Measurements from ENCODE around the gene ARHGAP4.

ARHGAP4 gene

DNA sequence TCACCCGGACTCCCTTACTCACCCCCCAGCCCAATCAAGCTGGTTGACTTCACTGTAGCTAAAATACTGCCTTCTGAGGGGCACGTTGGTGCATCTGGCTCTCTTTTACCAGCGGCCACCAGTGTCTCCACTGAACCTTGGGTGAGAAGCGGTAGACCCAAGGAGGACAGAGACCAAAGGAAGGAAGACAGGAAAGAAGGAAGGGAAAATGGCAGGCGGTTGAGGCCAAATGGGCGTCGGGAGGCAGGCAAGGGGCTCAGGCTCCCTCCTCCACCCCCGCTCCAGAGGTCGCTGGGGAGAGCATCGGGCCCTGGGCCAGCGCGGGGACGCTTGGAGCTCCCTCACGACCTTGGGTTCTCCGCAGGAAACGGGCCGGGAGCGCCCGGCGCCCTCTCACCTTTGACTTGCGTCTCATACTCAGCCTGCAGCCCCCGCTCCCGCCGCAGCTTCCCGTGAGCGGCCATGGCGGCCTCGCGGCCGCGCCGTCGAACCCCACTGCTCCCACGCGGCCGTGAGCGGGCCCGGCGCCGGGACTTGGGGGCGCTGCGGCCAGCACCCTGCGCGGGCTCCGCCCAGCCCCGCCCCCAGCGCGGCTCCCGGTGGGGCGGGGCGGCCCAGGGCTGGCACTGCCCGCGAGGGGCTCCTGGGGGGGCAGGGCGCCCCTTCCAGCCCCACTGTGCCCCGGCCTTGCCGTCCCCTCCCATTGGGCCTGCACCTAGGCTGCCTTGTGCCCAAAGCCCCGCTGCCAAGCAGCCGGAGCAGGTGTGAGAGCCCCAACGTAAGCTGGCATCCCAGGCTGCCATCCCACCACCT lies at the start of gene ARHGAP4:
Gene ARHGAP4 (minus strand): TSS at position 526 of the 813 bp plus-strand sequence. CDS start 62 bp downstream, at position 464.
- DNase-seq = no peak

- no peak for DNase-seq
Measured at GRCh38 chrX:153974726-153975286, 48.7 kb upstream of the ARHGAP4 start.

DNA sequence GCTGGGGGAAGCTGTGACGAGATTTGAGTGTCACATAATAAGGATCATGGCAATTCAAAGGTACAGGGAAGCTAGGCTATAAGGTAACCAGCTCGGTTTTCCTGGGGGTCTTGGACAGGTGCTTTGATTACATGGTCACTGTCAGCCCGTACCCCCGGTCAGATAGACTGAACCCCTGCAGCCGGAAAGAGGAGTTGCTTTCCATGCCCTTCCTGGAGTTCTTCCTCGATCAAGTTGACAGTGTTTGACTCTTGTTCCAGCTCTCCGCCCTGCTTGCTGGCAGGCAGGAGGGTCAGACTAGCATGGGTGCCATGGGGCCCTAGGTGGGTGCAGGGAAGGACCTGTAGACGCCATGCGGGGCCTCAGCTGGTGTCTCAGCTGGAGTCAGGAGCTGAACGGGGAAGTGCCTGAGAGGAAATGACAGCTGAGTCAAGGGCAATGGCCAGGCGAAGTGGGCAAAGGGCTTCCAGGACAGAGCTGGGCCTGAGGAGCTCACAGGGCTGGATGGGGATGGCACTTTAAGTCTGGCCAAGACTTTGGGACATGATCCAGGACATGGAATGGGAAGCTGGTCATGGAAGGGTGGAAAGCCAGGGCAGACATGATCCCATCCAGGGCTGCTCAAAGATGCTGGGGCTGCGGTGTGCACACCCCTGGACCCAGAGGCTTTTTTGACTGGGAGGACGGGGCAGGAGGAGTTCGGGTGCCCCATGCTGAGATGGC lies 48.1 kb upstream of the ARHGAP4 start:
- DNase-seq = no peak

DNA sequence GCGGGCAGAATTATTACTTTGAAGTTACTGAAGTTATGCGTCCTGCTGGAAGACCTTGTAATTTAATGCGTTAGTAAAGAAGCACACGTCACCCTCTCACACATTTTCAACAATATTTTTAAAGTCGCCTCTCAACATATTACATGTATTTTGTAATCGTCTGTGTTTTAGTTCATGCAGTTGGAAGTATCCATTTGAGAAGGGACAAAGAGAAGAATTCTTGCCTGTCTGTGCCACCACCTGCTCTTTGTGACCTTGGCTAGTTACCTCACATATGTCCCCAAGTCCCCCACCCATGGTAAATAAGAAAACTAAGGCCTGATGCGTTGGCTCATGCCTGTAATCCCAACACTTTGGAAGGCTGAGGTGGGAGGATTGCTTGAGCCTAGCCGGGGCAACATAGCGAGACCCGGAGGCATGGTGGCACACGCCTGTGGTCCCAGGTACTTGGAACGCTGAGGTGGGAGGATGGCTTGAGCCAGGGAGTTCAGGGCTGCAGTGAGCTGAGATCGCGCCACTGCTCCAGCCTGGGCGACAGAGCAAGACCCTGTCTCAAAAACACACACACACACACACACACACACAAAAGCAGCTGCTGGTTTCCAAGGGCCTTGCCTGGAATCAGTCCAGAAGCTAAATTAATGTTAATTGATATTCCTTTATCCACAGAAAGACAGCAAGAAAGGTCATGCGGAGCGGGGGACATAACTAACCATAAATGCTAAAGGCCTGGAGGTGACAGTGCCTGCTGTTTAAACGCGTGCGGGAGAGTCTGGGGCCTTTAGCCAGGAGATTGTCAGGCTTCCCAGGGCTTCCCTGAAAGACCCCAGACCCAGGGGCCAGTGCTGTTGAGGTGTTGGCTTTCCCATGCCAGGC lies 47.3 kb upstream of the ARHGAP4 start:
- DNase-seq = peak; percentile 27

- DNase-seq = peak; percentile 94
Measured at GRCh38 chrX:153972368-153973126, 46.5 kb upstream of the ARHGAP4 start, which contains the start of gene TMEM187. TSS of gene TMEM187 (plus strand) at chrX:153972754. CDS start at chrX:153982063, 9,309 bp downstream.

GRCh38 chrX:153971450-153972367 lies 45.6 kb upstream of the ARHGAP4 start, which contains the start of gene HCFC1:
TSS of gene HCFC1 (minus strand) at chrX:153971818. CDS start at chrX:153970840, 978 bp downstream.
- DNase-seq = peak; percentile 95

GRCh38 chrX:153971124-153971449 lies 45.0 kb upstream of the ARHGAP4 start:
- DNase-seq = peak; percentile 85

DNA sequence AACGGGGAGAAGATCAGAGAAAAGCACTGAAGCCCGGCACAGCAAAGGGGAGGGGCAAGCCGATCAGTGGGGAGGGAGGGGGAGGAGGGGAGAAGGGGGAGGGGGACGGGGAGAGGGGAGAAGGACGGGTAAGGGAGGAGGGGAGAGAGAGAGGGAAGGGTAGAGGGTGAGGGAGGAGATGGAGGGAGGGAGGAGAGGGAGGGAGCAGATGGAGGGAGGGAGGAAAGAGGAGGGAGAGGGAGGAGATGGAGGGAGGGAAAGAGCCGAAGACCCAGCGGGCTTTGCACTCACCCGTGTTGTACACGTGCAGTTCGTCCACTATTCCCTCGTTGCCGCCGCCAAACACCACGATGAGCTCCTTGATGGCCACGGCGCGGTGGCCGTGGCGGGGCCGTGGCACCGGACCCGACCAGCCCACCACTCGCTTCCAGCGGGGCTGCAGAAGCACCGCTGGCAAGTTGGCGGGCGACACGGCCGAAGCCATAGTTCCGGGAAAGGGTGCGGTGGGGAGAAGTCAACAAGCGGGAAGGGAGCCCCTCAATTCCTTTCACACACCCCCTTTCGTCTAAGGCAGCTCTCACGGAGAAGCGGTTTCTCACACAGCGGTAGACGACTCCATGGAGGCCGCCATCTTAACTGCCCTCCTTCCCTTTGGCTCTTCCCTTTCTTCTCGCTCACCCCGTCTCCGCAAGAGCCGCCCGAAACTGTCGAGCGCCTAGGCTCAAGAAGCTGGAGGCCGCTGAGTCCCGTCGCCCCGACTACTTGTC lies 44.5 kb upstream of the ARHGAP4 start:
- DNase-seq = peak; percentile 79

DNA sequence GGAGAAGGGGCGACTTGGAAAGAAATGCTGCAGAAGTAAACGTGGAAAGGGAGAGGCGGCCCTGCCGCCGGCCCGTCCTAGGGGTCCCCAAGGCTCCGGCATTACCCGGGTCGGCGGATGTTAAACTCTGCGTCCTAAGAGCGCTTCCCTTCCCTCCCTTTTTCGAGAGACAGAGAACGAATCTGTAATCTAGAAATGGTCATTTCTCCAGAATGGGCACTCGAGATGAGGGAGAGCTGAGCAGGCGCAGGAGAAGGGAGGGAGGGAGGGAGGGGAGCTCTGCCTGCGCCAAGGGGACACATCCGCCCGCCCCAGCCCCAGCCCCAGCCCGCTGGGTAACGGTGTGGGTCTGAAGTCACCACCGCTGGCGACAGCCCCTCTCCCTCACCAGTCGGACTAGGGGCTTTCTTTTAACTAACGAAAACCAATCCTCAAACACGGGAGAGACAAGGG lies 43.9 kb upstream of the ARHGAP4 start:
- no peak for DNase-seq

DNA sequence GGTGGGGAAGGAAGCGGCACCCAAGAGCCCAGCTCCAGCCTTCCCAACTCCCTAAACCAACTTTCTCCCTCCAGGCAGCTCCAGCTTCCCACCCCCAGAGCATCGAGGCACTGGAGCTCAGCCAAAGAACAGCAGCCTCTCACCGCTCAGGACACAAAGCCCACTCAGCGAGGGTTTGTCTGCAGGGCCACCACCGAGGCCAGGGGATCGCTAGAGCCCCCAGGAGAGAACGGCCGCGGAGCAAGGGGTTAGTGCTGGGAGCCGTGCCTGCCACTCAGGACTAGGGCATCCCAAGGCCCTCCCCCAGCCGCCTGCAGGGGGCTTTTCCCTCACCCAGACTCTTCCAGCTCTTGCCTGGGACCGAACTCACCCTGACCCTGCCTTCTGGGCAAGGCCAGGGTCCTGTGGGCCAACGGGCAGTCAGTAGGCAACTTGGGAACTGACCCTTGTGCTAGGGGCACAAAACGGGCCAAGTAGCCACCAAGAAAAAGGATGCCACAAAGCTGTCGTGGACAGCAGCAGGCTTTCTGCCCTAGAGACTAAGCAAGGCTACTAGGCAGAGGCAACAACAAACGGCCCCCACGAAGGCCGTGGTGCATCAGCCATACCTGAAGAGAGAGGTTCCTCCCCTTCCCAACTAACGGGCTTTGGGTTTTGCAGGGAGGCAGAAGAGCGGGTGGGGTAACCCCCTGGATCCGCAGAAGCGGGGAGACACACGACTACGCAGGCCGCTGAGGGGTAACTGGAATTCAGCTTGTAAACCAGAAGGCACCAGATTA lies 43.2 kb upstream of the ARHGAP4 start:
- no peak for DNase-seq

DNA sequence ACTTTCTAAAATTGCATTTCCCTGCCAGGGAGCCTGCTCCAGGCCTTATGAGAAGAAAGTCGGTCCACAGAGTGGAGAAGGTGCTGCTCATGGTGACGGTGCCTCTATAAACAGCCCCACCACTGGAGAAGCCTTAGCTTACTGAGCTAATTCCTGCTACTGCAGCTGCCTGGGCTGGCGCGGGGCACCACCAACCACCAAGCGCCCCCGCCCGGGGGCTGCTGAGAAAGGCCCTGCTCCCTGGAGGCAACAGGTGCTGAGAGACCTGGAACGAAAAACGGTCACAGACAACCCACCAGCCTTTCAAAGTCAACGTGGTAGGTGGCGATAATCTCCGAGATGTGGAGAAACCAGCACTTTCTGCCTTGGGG lies 42.7 kb upstream of the ARHGAP4 start:
- DNase-seq = no peak

GRCh38 chrX:153968255-153968654 lies 42.2 kb upstream of the ARHGAP4 start:
- no peak for DNase-seq

GRCh38 chrX:153967536-153968224 lies 41.6 kb upstream of the ARHGAP4 start:
- DNase-seq = no peak

DNA sequence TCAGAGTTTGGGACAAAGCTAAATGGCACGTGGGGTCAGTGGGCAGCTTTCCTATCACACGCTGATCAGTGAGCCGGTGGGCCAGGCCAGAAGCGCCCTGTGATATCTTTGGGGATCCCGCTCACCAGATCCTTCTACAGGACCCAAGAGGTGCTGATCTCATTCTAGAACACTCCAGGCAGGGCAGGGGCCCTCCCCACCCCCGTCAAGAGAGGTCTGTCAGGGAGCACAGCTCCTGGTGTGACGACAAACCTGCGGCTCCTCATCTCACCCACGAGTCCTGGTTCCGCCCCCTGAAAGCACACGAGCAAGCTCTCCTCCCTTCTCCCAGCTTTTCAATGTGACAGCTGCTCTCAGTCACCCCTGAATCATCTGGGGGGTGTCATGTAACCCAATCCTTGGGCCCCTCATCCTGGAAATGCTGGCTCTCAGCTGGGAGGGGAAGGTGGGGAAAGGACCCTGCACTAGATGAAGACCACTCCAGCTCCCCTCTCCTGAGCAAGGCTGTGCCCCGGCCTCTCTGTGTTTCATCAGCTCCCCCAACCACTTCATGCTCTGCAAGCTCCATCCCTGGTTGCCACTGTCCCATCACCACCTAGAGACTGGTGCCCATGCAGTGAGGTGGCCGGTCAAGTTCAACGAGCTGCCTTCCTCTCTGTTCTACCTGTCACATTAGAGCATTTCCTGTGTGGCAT lies 40.9 kb upstream of the ARHGAP4 start:
- no peak for DNase-seq

DNA sequence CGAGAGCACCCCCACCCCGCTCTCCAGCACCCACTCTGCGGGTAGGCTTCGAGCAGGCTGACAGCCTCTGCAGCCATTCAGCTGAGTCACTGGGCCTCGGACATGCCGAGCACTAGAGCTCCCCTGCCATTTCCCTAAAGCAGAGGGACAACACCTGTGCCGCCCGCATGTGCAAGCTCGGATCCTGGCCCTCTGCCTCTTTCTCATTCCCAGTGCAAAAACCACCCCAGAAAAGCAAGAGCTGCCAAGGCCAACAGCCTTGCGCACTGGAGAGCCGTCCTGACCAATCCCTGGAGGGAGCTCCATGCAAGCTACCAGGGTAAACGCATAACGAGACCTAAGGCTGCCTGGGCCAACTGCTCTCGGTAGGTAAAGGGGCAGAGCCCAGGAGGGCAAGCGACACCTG lies 40.2 kb upstream of the ARHGAP4 start:
- DNase-seq = no peak

DNA sequence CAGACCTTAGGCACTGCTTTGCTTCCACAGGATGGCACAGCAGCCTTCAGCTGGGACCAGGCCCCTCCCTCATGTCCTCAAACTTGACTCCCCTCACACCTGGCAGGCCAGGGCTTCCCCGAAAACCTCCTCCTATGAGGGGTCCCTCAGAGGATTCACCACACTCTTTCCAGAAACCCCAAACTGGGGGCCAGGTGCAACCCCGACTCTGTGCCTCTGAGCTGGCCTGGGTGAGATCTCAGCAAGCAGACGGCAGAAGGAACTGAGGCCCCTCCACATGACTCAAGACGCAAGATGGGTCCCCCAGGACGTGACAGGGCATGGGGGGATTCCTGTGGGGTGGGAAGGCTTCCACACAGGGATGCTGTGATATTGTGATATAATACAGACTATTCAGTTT lies 39.3 kb upstream of the ARHGAP4 start:
- no peak for DNase-seq

DNA sequence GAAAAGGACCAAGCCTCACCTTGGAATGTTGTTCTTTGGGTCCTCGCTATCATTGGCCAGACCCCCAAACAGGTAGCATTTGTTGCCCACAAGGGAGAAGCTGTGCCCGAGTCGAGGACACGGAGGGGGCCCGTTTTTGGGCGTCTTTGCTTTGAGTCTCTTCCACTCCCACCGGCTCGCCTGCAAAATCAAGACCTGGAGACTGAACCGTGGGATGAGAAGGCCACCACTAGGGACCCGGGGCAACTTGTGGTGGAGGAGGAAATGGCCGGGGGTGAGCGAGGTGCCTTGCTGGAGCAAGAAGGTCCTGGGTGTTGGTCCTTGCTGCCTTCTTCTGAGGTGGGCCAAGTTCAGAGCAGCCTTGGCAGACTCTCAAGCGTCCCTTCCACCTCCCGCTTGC lies 38.0 kb upstream of the ARHGAP4 start:
- no peak for DNase-seq

- no peak for DNase-seq
Measured at GRCh38 chrX:153963546-153963945, 37.5 kb upstream of the ARHGAP4 start.
